H1 (cell line): Measurements from ENCODE around the gene GBX1. TPM values are rescaled to one million over a fixed set of nuclear protein-coding genes. Genes with fewer than 3 reads are reported as not detected.

Experiments
- CTCF ChIA-PET: fragments of 300-600 bp; sonication (Branson Sonifier 250); formaldehyde crosslinking; loops from one replicate; lab custom pipeline; 2021; ENCODE audit not compliant: partially characterized antibody; lab: Charles Lee
- POLR2A ChIA-PET: fragments of 300-600 bp; sonication (Branson Sonifier 250); formaldehyde crosslinking; loops from one replicate; lab custom pipeline; 2021; ENCODE audit warnings: inconsistent platforms; ENCODE audit not compliant: partially characterized antibody; lab: Charles Lee
- DNase-seq, 2 experiments: peaks; one replicate each; pipeline versions ENCODE4 v3.0.0 to v3.0.0-alpha.2; 2010 to 2022; ENCODE audit warnings: low spot score in 2 of 2, low read depth in 1 of 2, mixed read lengths in 1 of 2
- FAIRE-seq: peaks from 2 replicates; lab custom pipeline; 2011; peaks lifted over from hg19 to GRCh38; lab: Jason Lieb, UNC
- H2AFZ ChIP-seq: 2 replicates; pipeline ENCODE4 v1.8.1; 2012; ENCODE audit warnings: low read length, inconsistent platforms
- H2AK5ac ChIP-seq: 2 replicates; pipeline ENCODE4 v1.6.1; 2013; ENCODE audit warnings: low read depth, low read length
- H2BK120ac ChIP-seq: replicated peaks from 2 replicates; pipeline ENCODE3; 2013; ENCODE audit warnings: low read depth, low read length, inconsistent platforms
- H2BK12ac ChIP-seq: 2 replicates; pipeline ENCODE4 v1.6.1; 2013; ENCODE audit warnings: low read depth, low read length
- H2BK15ac ChIP-seq: 2 replicates; pipeline ENCODE4 v1.6.1; 2013; ENCODE audit warnings: low read length
- H2BK20ac ChIP-seq: 2 replicates; pipeline ENCODE4 v1.6.1; 2013; ENCODE audit warnings: low read length
- H2BK5ac ChIP-seq: 2 replicates; pipeline ENCODE4 v1.6.1; 2013; ENCODE audit warnings: low read depth, low read length
- H3K14ac ChIP-seq: 2 replicates; pipeline ENCODE4 v1.6.1; 2013; ENCODE audit warnings: inconsistent platforms; ENCODE audit not compliant: insufficient read length
- H3K18ac ChIP-seq: 2 replicates; pipeline ENCODE4 v1.6.1; 2013; ENCODE audit warnings: low read length; ENCODE audit errors: extremely low read depth
- H3K23ac ChIP-seq: 2 replicates; pipeline ENCODE4 v1.6.1; 2013; ENCODE audit warnings: inconsistent platforms; ENCODE audit not compliant: insufficient read length
- H3K23me2 ChIP-seq: 2 replicates; pipeline ENCODE4 v1.6.1; 2013; ENCODE audit warnings: low read depth, low read length
- H3K27ac ChIP-seq: 2 replicates; pipeline ENCODE4 v1.6.1; 2011; ENCODE audit warnings: low read depth, low read length, inconsistent platforms
- H3K27me3 ChIP-seq, 4 experiments: replicated peaks in 1 of 4; 1 replicate in 1 of 4; 2 replicates in 3 of 4; pipeline versions ENCODE4 v1.6.1 to v1.8.1; 2011 to 2013; ENCODE audit warnings: low read length in 3 of 4, mild to moderate bottlenecking in 3 of 4, inconsistent platforms in 2 of 4, mixed read lengths in 2 of 4, moderate library complexity in 1 of 4; ENCODE audit not compliant: control insufficient read depth in 3 of 4, insufficient read depth in 3 of 4; ENCODE audit errors: extremely low read depth in 1 of 4
- H3K36me3 ChIP-seq, 4 experiments: 2 replicates each; pipeline versions ENCODE4 v1.6.1 to v1.8.1; 2011 to 2013; ENCODE audit warnings: mild to moderate bottlenecking in 4 of 4, low read length in 3 of 4, moderate library complexity in 2 of 4, control low read depth in 1 of 4, inconsistent platforms in 1 of 4; ENCODE audit not compliant: insufficient read depth in 4 of 4, control insufficient read depth in 2 of 4
- H3K4ac ChIP-seq: replicated peaks from 2 replicates; pipeline ENCODE3; 2013; ENCODE audit warnings: low read length, low read depth, mixed read lengths, inconsistent platforms; ENCODE audit not compliant: insufficient read length
- H3K4me1 ChIP-seq, 4 experiments: replicated peaks in 1 of 4; 1 replicate in 1 of 4; 2 replicates in 3 of 4; pipeline versions ENCODE4 v1.6.1 to v1.8.1; 2011 to 2013; ENCODE audit warnings: low read length in 3 of 4, inconsistent platforms in 2 of 4, mixed read lengths in 1 of 4; ENCODE audit not compliant: insufficient read depth in 4 of 4, control insufficient read depth in 3 of 4
- H3K4me2 ChIP-seq, 2 experiments: 2 replicates each; pipeline versions ENCODE4 v1.6.1 to v1.8.1; 2011 to 2013; ENCODE audit warnings: low read depth in 2 of 2, low read length in 2 of 2, control low read depth in 1 of 2, inconsistent platforms in 1 of 2, mild to moderate bottlenecking in 1 of 2; ENCODE audit not compliant: insufficient read depth in 1 of 2
- H3K4me3 ChIP-seq, 4 experiments: fragments of 200-600, 300-600 bp in 1 of 4; sonication (generic), shearing (Covaris generic), sonication (Bioruptor Twin) in 1 of 4; 2 replicates each; pipeline versions ENCODE4 v1.5.1 to v1.8.1; 2011 to 2016; ENCODE audit warnings: low read length in 4 of 4, low read depth in 3 of 4, control low read depth in 2 of 4, inconsistent platforms in 2 of 4, mild to moderate bottlenecking in 2 of 4, mixed read lengths in 1 of 4, moderate library complexity in 1 of 4; ENCODE audit not compliant: insufficient read depth in 2 of 4; ENCODE audit errors: extremely low read depth in 1 of 4
- H3K56ac ChIP-seq: replicated peaks from 2 replicates; pipeline ENCODE3; 2013; ENCODE audit warnings: low read depth, mild to moderate bottlenecking, mixed read lengths, low read length, inconsistent platforms; ENCODE audit not compliant: insufficient read length
- H3K79me1 ChIP-seq: 2 replicates; pipeline ENCODE4 v1.6.1; 2013; ENCODE audit warnings: low read depth, low read length, control low read depth
- H3K79me2 ChIP-seq, 2 experiments: 2 replicates each; pipeline versions ENCODE4 v1.6.1 to v1.8.1; 2012 to 2013; ENCODE audit warnings: low read length in 2 of 2, mild to moderate bottlenecking in 2 of 2, inconsistent platforms in 1 of 2; ENCODE audit not compliant: insufficient read depth in 2 of 2, control insufficient read depth in 1 of 2
- H3K9ac ChIP-seq, 4 experiments: replicated peaks in 1 of 4; 1 replicate in 1 of 4; 2 replicates in 3 of 4; pipeline versions ENCODE4 v1.6.1 to v1.8.1; 2011 to 2013; ENCODE audit warnings: low read depth in 3 of 4, low read length in 3 of 4, control low read depth in 2 of 4, mild to moderate bottlenecking in 2 of 4, moderate library complexity in 2 of 4, inconsistent platforms in 1 of 4; ENCODE audit errors: extremely low read depth in 1 of 4
- H3K9me3 ChIP-seq, 2 experiments: 2 replicates each; pipeline versions ENCODE4 v1.6.1 to v1.8.1; 2012 to 2013; ENCODE audit warnings: mild to moderate bottlenecking in 2 of 2, moderate library complexity in 2 of 2, control low read depth in 1 of 2, inconsistent platforms in 1 of 2, low read depth in 1 of 2, low read length in 1 of 2, mixed read lengths in 1 of 2; ENCODE audit not compliant: insufficient read depth in 2 of 2
- H4K20me1 ChIP-seq, 2 experiments: replicated peaks in 1 of 2; 2 replicates each; pipeline versions ENCODE3 to v1.8.1; 2011 to 2013; ENCODE audit warnings: inconsistent platforms in 2 of 2, low read length in 2 of 2, mild to moderate bottlenecking in 1 of 2; ENCODE audit not compliant: insufficient read depth in 2 of 2, control insufficient read depth in 1 of 2
- H4K5ac ChIP-seq: 2 replicates; pipeline ENCODE4 v1.6.1; 2013; ENCODE audit warnings: low read length, low read depth, mixed read lengths, inconsistent platforms; ENCODE audit not compliant: insufficient read length
- H4K8ac ChIP-seq: 2 replicates; pipeline ENCODE4 v1.8.0; 2013; ENCODE audit warnings: mild to moderate bottlenecking, moderate library complexity, low read length, inconsistent platforms; ENCODE audit not compliant: insufficient read depth; ENCODE audit errors: extremely low read depth
- H4K91ac ChIP-seq: replicated peaks from 2 replicates; pipeline ENCODE3; 2013; ENCODE audit warnings: low read length, mixed read lengths, inconsistent platforms; ENCODE audit not compliant: insufficient read length
- CEBPB ChIP-seq: IDR thresholded peaks from 2 replicates; pipeline ENCODE4 v1.6.1; 2012; ENCODE audit warnings: low read depth, low read length
- CHD1 ChIP-seq: IDR thresholded peaks from 2 replicates; pipeline ENCODE4 v1.6.1; 2012; ENCODE audit warnings: low read depth, low read length, improper control_type of control experiment
- HDAC2 ChIP-seq, 2 experiments: fragments of 300-600 bp in 1 of 2; sonication (generic) in 1 of 2; IDR thresholded peaks; 2 replicates each; pipeline ENCODE4 v1.6.1; 2011 to 2012; ENCODE audit warnings: low read depth in 2 of 2, low read length in 2 of 2, mild to moderate bottlenecking in 2 of 2, moderate library complexity in 2 of 2, borderline replicate concordance in 1 of 2, inconsistent platforms in 1 of 2
- HDAC6 ChIP-seq: IDR thresholded peaks from one replicate; pipeline ENCODE4 v1.7.1; 2012; ENCODE audit warnings: low read depth, mild to moderate bottlenecking, inconsistent platforms, low read length, moderate library complexity
- SP2 ChIP-seq: IDR thresholded peaks from 2 replicates; pipeline ENCODE4 v1.6.1; 2012; ENCODE audit warnings: mild to moderate bottlenecking, low read length, inconsistent platforms
- SRF ChIP-seq: IDR thresholded peaks from 2 replicates; pipeline ENCODE4 v1.6.1; 2011; ENCODE audit warnings: mild to moderate bottlenecking, low read depth, low read length, moderate library complexity
- TEAD4 ChIP-seq: IDR thresholded peaks from 2 replicates; pipeline ENCODE4 v1.6.1; 2012; ENCODE audit warnings: low read depth, low read length, inconsistent platforms, mixed read lengths
- WGBS, 2 experiments: shearing (Covaris generic) in 1 of 2; methylation state at CpG; one replicate each; pipeline versions ENCODE4 v1.1.6 to v1.1.7; 2013 to 2015; ENCODE audit warnings: low lambda C conversion rate in 2 of 2, mixed read lengths in 2 of 2, inconsistent platforms in 1 of 2, low coverage in 1 of 2, missing lambda C conversion rate in 1 of 2; ENCODE audit not compliant: insufficient replicate concordance in 2 of 2, insufficient coverage in 1 of 2, insufficient read length in 1 of 2; ENCODE audit errors: extremely low coverage in 1 of 2, missing lambda C conversion rate in 1 of 2; 5-methylcytosine and 5-hydroxymethylcytosine counted together
- polyA plus RNA-seq, 7 experiments: library from polyadenylated mRNA; depleted of rRNA in 3 of 7; stranded (reverse) in 5 of 7; unstranded in 2 of 7; fragments of >200 nt in 5 of 7; fragments of 200-250 nt in 2 of 7; gene quantifications; 1 replicate in 5 of 7; 2 replicates in 1 of 7; 4 replicates in 1 of 7; pipeline versions ENCODE4 v1.2.1 to v1.2.3, GENCODE V29; 2011 to 2013; ENCODE audit warnings: missing spikeins in 2 of 7, mixed read lengths in 2 of 7
- total RNA-seq: library from RNA; stranded (reverse); fragmentation: NEBNext Ultra II Directional; extraction: Animal tissue kit (Norgen Biotek cat#: 25700); gene quantifications from 2 replicates; pipeline ENCODE4 v1.2.1, GENCODE V29; 2021

Gene GBX1
- total and polyA plus RNA-seq, 2 of the 8 experiments (the other 6 are each of a cell fraction or from before 2014, with no cell fraction given) = not detected

GRCh38 chr7:151131224-151131591, 36.3 kb downstream of the GBX1 start:
- H3K18ac ChIP-seq = no peak overlapping the region
- H3K23ac ChIP-seq = no peak overlapping the region
- H2AFZ ChIP-seq = no peak overlapping the region
- no peak overlapping the region for H2BK12ac ChIP-seq
- no peak overlapping the region for H3K56ac ChIP-seq
- H3K27me3 ChIP-seq = peaks cover 0 to 6% (median 1%) of the 10 kb centered on the region in 4 experiments; a peak in 2 of 7 replicates
- peaks cover 4 to 26% of the 10 kb centered on the region in 2 experiments for H4K20me1 ChIP-seq
- peaks cover 0 to 9% (median 5%) of the 10 kb centered on the region in 4 experiments; a peak in 6 of 7 replicates for H3K4me1 ChIP-seq
- H2BK120ac ChIP-seq = no peak overlapping the region
- no peak overlapping the region for H4K91ac ChIP-seq
- no peaks in the 10 kb centered on the region; the same call in 1 of the 2 replicates for H3K23me2 ChIP-seq
- H3K36me3 ChIP-seq = peaks cover 0 to 10% (median 5%) of the 10 kb centered on the region in 4 experiments; a peak in 5 of 8 replicates
- H3K4me3 ChIP-seq = no peak overlapping the region
- no peak overlapping the region for H3K4me2 ChIP-seq
- no peak overlapping the region for H4K5ac ChIP-seq
- H3K9ac ChIP-seq = no peak overlapping the region
- no peak overlapping the region; the same call in 1 of the 2 replicates for H4K8ac ChIP-seq
- FAIRE-seq = no peak
- TF ChIP-seq SRF = no peak
- no peak for TF ChIP-seq CEBPB
- TF ChIP-seq SP2 = no peak
- no peak for TF ChIP-seq HDAC6
- TF ChIP-seq CHD1 = no peak
- no peak for TF ChIP-seq HDAC2 (IDR thresholded peaks at IDR 0.05; ENCODE audit: borderline replicate concordance in 1 of 2, low read depth in 2 of 2, low read length in 2 of 2)
- no peak for TF ChIP-seq TEAD4
- 86% methylated on average over 13 of the region's 13 CpGs; no CpG with 5 or more reads in 1 of the 2 experiments for WGBS, 2 experiments
- no peak overlapping the region for H2BK20ac ChIP-seq
- DNase-seq = no peak
- no peaks in the 10 kb centered on the region for H3K79me1 ChIP-seq
- H2BK5ac ChIP-seq = no peak overlapping the region
- H2AK5ac ChIP-seq = no peak overlapping the region
- no peak overlapping the region for H3K4ac ChIP-seq
- H2BK15ac ChIP-seq = no peak overlapping the region
- H3K79me2 ChIP-seq = no peaks in the 10 kb centered on the region
- POLR2A ChIA-PET = interaction anchor here (0.5 to 1.2 kb wide), 2 partner anchors 14 to 40 kb away, joined by 3 read pairs; no protein-coding TSS in a partner anchor
- H3K27ac ChIP-seq = no peak overlapping the region
- CTCF ChIA-PET = interaction anchor here (0.8 to 11.7 kb wide), 9 partner anchors 12 to 120 kb away, joined by 3 to 197 read pairs (median 4); partner anchors contain the start of gene GBX1
- H3K14ac ChIP-seq = no peak overlapping the region
- no peaks in the 10 kb centered on the region for H3K9me3 ChIP-seq
